ENCODE results near the gene MYO1H.

MYO1H gene

GRCh38 chr12:109493938-109494337, 146.2 kb downstream of the MYO1H start:
- no peak for DNase-seq

- no peak for DNase-seq
Observed at GRCh38 chr12:109494348-109494881, 146.7 kb downstream of the MYO1H start.

- DNase-seq, result no peak
Observed at GRCh38 chr12:109495012-109495411, 147.3 kb downstream of the MYO1H start.

GRCh38 chr12:109496306-109496705, 148.6 kb downstream of the MYO1H start:
- no peak for DNase-seq

GRCh38 chr12:109497675-109498074, 150.0 kb downstream of the MYO1H start:
- DNase-seq, result no peak
